Esophagus muscularis mucosa (tissue), 4 donors: ENCODE results near the gene KRT77. TPM values are rescaled to one million over a fixed set of nuclear protein-coding genes. Genes with fewer than 3 reads are reported as not detected.
"Not testable (repeated sequence)": the region's sequence is repeated elsewhere in the genome, so short reads cannot be mapped to it uniquely, and the experiment has no call there.

Experiments
- DNase-seq: peaks from one replicate; pipeline ENCODE4 v3.0.0-alpha.2; 2017; ENCODE audit errors: extremely low spot score
- H3K27ac ChIP-seq, 4 donors: fragments of 200-600 bp; sonication (generic); replicated peaks in 1 of 4; 1 replicate in 3 of 4; 2 replicates in 1 of 4; pipeline ENCODE4 v1.5.1; 2016 to 2019; ENCODE audit warnings: mild to moderate bottlenecking in 1 of 4
- H3K27me3 ChIP-seq, 4 donors: fragments of 200-600 bp; sonication (generic); one replicate each; pipeline versions ENCODE4 v1.5.1 to v1.6.0; 2016 to 2019
- H3K36me3 ChIP-seq, 4 donors: fragments of 200-600 bp; sonication (generic); one replicate each; pipeline ENCODE4 v1.5.1; 2016 to 2019
- H3K4me1 ChIP-seq, 4 donors: fragments of 200-600 bp; sonication (generic); one replicate each; pipeline ENCODE4 v1.5.1; 2016 to 2019
- H3K4me3 ChIP-seq, 4 donors: fragments of 200-600 bp; sonication (generic); 1 replicate in 2 of 4; 2 replicates in 2 of 4; pipeline ENCODE4 v1.5.1; 2016 to 2019; ENCODE audit warnings: mild to moderate bottlenecking in 4 of 4, moderate library complexity in 1 of 4
- H3K9me3 ChIP-seq, 4 donors: fragments of 200-600 bp; sonication (generic); 1 replicate in 3 of 4; 2 replicates in 1 of 4; pipeline ENCODE4 v1.5.1; 2016 to 2019
- EP300 ChIP-seq: sonication (generic); formaldehyde crosslinking; IDR thresholded peaks from one replicate; pipeline ENCODE4 v1.6.1; 2017; ENCODE audit warnings: antibody characterized with exemption
- POLR2A ChIP-seq: fragments of 450-650 bp; IDR thresholded peaks from one replicate; pipeline ENCODE4 v1.6.1; 2017; ENCODE audit warnings: antibody characterized with exemption, moderate library complexity, mild to moderate bottlenecking, low read depth
- POLR2AphosphoS5 ChIP-seq, 2 donors: sonication (generic); formaldehyde crosslinking; IDR thresholded peaks; one replicate each; pipeline ENCODE4 v1.6.1; 2017; ENCODE audit warnings: antibody characterized with exemption in 2 of 2
- WGBS: methylation state at CpG from one replicate; pipeline ENCODE4 v1.1.5; 2018; 5-methylcytosine and 5-hydroxymethylcytosine counted together
- intact Hi-C: fragments of 100-400 bp; cut with DNase I; formaldehyde crosslinking; loops from one replicate; pipeline ENCODE4 v1.15.1; 2023
- total RNA-seq, 4 donors: library from RNA; depleted of rRNA; stranded (reverse); fragments of >200 nt; gene quantifications; one replicate each; pipeline versions ENCODE4 v1.1.0 to v1.2.1, GENCODE V29; 2016
- TF ChIP-seq, protein P1 (sequence below), 3 experiments: fragments of 200-600 bp in 2 of 3; fragments of 450-650 bp in 1 of 3; sonication (generic) in 2 of 3; IDR thresholded peaks; one replicate each; pipeline ENCODE4 v1.5.1; 2017 to 2019; ENCODE audit warnings: antibody characterized with exemption in 3 of 3, mild to moderate bottlenecking in 2 of 3, moderate library complexity in 1 of 3

KRT77 gene
- not detected for total RNA-seq

- no peaks in the 10 kb centered on the region for H3K36me3 ChIP-seq
- peaks cover 0 to 3% (median 0%) of the 10 kb centered on the region in 4 donors for H3K4me1 ChIP-seq
- H3K27me3 ChIP-seq: peaks cover 0 to 60% (median 0%) of the 10 kb centered on the region in 4 donors
- H3K4me3 ChIP-seq: no peak within 1 kb of the TSS
- TF ChIP-seq EP300 (no peak), POLR2AphosphoS5 (IDR thresholded peaks at IDR 0.05) (no peak), POLR2A (no peak)
- TF ChIP-seq, protein P1, sequence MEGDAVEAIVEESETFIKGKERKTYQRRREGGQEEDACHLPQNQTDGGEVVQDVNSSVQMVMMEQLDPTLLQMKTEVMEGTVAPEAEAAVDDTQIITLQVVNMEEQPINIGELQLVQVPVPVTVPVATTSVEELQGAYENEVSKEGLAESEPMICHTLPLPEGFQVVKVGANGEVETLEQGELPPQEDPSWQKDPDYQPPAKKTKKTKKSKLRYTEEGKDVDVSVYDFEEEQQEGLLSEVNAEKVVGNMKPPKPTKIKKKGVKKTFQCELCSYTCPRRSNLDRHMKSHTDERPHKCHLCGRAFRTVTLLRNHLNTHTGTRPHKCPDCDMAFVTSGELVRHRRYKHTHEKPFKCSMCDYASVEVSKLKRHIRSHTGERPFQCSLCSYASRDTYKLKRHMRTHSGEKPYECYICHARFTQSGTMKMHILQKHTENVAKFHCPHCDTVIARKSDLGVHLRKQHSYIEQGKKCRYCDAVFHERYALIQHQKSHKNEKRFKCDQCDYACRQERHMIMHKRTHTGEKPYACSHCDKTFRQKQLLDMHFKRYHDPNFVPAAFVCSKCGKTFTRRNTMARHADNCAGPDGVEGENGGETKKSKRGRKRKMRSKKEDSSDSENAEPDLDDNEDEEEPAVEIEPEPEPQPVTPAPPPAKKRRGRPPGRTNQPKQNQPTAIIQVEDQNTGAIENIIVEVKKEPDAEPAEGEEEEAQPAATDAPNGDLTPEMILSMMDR (IDR thresholded peaks at IDR 0.05): no peak
- no peaks in the 10 kb centered on the region for H3K9me3 ChIP-seq
- WGBS: 49% methylated on average over 2 of the region's 2 CpGs
- H3K27ac ChIP-seq: no peak within 1 kb of the TSS
- intact Hi-C loops: no loop called here
- DNase-seq: no peak
Measured at GRCh38 chr12:52703424-52703823, at the start of gene KRT77. Gene KRT77, minus strand, starts transcription at chr12:52703524. Its CDS starts 90 bp downstream, at chr12:52703434.

GRCh38 chr12:52752516-52752915 is 49.2 kb upstream of the KRT77 start:
- no peak for TF ChIP-seq POLR2A
- TF ChIP-seq, protein P1 (IDR thresholded peaks at IDR 0.05): no peak
- TF ChIP-seq EP300: no peak
- no peak for TF ChIP-seq POLR2AphosphoS5 (IDR thresholded peaks at IDR 0.05)

GRCh38 chr12:52751795-52752194 is 48.5 kb upstream of the KRT77 start:
- no peak overlapping the region for H3K4me3 ChIP-seq
- H3K27ac ChIP-seq: no peak overlapping the region
- no peaks in the 10 kb centered on the region for H3K9me3 ChIP-seq
- H3K27me3 ChIP-seq: peaks cover 0 to 55% (median 0%) of the 10 kb centered on the region in 4 donors
- TF ChIP-seq EP300 (no peak), POLR2AphosphoS5 (IDR thresholded peaks at IDR 0.05) (no peak), POLR2A (no peak)
- TF ChIP-seq, protein P1 (IDR thresholded peaks at IDR 0.05): no peak
- H3K36me3 ChIP-seq: no peaks in the 10 kb centered on the region
- intact Hi-C loops: no loop called here
- no peak for DNase-seq
- no peaks in the 10 kb centered on the region for H3K4me1 ChIP-seq

More at GRCh38 chr12:52752516-52752915, 49.2 kb upstream of the KRT77 start:
- H3K36me3 ChIP-seq: no peaks in the 10 kb centered on the region
- no peak overlapping the region for H3K27ac ChIP-seq
- peaks cover 0 to 53% (median 0%) of the 10 kb centered on the region in 4 donors for H3K27me3 ChIP-seq
- WGBS: 90% methylated on average over 2 of the region's 2 CpGs
- no peak overlapping the region for H3K4me3 ChIP-seq
- H3K9me3 ChIP-seq: no peaks in the 10 kb centered on the region
- no peak for DNase-seq
- intact Hi-C loops: no loop called here
- no peaks in the 10 kb centered on the region for H3K4me1 ChIP-seq

DNA sequence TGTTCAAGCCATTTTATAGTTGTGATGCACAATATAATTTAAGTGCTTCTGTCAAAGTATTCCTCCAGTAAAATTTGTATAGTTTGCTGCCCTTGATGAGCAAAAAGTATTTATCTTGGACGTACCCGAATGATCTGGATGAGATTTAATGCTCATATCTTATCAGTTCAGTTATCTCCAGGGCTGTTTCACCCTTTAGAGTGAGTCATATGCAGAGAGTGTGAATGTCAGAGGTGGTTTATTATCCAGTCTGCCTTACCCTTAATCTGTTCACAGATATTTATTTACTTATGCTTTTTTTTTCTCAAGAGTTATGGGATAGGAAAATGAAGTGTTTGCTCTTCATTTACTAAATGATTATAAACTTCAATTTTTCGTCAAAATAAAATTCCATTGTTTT is 47.2 kb upstream of the KRT77 start:
- 77% methylated on average over 3 of the region's 3 CpGs for WGBS
- intact Hi-C loops, H3K4me3 ChIP-seq, H3K4me1 ChIP-seq, H3K27ac ChIP-seq, DNase-seq, H3K36me3 ChIP-seq, H3K9me3 ChIP-seq: not testable (repeated sequence)
- peaks cover 0 to 51% (median 0%) of the 10 kb centered on the region in 4 donors for H3K27me3 ChIP-seq

GRCh38 chr12:52749827-52750226 is 46.5 kb upstream of the KRT77 start:
- Histone ChIP-seq H3K9me3 (no peaks in the 10 kb centered on the region), H3K27me3 (peaks cover 0 to 44% (median 0%) of the 10 kb centered on the region in 4 donors), H3K27ac (no peak overlapping the region), H3K4me1 (no peaks in the 10 kb centered on the region), H3K4me3 (no peak overlapping the region), H3K36me3 (no peaks in the 10 kb centered on the region)
- intact Hi-C loops: no loop called here
- TF ChIP-seq, protein P1 (IDR thresholded peaks at IDR 0.05): no peak
- TF ChIP-seq POLR2AphosphoS5 (IDR thresholded peaks at IDR 0.05): no peak
- no peak for TF ChIP-seq EP300
- TF ChIP-seq POLR2A: no peak
- no peak for DNase-seq
- 87% methylated on average over 3 of the region's 3 CpGs for WGBS
